Sigmoid colon (tissue), 4 donors: ENCODE measurements around the gene ZNF480.

Experiments
- POLR2A ChIP-seq, 2 donors: fragments of 450-650 bp; IDR thresholded peaks; one replicate each; pipeline ENCODE4 v1.6.1; 2016; ENCODE audit warnings: antibody characterized with exemption in 2 of 2, mild to moderate bottlenecking in 2 of 2, moderate library complexity in 2 of 2
- POLR2AphosphoS5 ChIP-seq, 4 donors: sonication (generic); formaldehyde crosslinking; IDR thresholded peaks; one replicate each; pipeline ENCODE4 v1.6.1; 2017; ENCODE audit warnings: antibody characterized with exemption in 4 of 4
- TF ChIP-seq, protein P1 (sequence below), 4 experiments: fragments of 450-650 bp in 3 of 4; fragments of 200-600 bp in 1 of 4; IDR thresholded peaks; one replicate each; pipeline ENCODE4 v1.5.1; 2016 to 2019; ENCODE audit warnings: antibody characterized with exemption in 4 of 4, mild to moderate bottlenecking in 3 of 4, moderate library complexity in 2 of 4

DNA sequence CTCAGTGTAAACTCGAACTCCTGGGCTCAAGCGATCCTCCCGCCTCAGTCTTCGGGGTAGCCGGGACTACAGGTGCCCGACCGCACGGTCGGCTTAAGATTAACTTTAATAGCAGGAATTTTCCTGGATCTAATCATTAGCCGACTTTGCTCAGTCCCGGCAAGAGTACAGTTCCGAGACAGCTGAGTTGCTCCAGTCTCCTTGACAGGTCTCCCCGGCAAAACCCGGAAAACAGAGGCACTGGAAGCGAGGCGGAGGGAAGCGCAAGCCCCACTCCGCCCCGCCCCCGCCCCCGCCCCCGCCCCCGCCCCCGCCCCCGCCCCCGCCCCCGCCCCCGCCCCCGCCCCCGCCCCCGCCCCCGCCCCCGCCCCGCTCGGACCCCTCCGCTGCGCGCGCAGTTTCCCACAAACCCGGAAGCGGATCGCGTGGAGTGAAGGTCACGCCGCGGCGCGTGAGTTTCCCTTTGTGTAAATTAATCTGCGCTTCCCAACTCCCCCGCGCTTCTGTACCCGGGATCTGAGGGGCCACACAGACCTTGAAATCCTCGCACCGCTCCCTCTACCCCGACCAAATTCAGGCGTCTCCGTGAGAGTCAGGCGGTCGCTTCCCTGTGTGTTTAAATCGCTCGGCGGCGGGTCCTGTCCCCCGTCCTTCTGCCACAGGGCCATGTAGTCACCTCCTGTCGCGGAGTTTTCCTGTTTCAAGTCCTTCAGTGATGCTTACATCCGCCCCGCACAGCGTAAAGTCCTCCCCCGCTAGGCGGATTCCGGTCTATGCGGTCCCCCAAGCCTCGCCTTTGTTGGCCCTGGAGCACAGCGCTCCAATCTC is at the start of gene ZNF480:
- TF ChIP-seq POLR2A (IDR thresholded peaks at IDR 0.05), result peak; percentile 42 to 61
- TF ChIP-seq, protein P1, sequence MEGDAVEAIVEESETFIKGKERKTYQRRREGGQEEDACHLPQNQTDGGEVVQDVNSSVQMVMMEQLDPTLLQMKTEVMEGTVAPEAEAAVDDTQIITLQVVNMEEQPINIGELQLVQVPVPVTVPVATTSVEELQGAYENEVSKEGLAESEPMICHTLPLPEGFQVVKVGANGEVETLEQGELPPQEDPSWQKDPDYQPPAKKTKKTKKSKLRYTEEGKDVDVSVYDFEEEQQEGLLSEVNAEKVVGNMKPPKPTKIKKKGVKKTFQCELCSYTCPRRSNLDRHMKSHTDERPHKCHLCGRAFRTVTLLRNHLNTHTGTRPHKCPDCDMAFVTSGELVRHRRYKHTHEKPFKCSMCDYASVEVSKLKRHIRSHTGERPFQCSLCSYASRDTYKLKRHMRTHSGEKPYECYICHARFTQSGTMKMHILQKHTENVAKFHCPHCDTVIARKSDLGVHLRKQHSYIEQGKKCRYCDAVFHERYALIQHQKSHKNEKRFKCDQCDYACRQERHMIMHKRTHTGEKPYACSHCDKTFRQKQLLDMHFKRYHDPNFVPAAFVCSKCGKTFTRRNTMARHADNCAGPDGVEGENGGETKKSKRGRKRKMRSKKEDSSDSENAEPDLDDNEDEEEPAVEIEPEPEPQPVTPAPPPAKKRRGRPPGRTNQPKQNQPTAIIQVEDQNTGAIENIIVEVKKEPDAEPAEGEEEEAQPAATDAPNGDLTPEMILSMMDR (IDR thresholded peaks at IDR 0.05), result peak in 2 of 4 experiments; percentile 13 to 15
- TF ChIP-seq POLR2AphosphoS5 (IDR thresholded peaks at IDR 0.05), result peak; percentile 80 to 95 (median 88)
